ENCODE data around the gene STX19. TPM values are rescaled to one million over a fixed set of nuclear protein-coding genes. Genes with fewer than 3 reads are reported as not detected.
"Not testable (repeated sequence)": the region's sequence is repeated elsewhere in the genome, so short reads cannot be mapped to it uniquely, and the experiment has no call there.

The STX19 gene
- total RNA-seq, 2 experiments from 2014 or later: not detected

DNA sequence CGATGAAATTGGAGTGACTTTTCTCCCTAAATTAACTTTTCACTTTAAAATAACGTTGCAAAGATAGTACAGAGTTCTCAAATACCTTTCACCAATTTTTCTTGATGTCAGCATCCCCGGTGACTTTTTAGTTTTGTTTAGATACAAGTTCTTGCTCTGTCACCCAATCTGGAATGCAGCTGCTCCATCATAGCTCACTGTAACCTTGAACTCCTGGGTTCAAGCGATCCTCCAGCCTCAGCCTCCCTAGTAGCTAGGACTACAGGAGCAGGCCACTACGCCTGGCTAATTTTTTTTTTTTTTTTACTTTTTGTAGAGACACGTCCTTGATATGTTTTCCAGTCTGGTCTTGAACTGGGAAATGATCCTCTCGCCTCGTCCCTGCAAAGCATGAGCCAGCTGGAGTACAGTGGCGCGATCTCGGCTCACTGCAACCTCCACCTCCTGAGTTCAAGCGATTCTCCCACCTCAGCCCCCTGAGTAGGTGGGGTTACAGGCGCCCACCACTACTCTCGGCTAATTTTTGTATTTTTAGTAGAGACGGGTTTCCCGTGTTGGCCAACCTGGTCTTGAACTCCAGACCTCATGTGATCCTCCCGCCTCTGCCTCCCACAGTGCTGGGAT, 35.2 kb upstream of the STX19 start:
- Mint-ChIP-seq H3K27me3 (no peaks in the 10 kb centered on the region), H3K36me3 (peaks cover 40% of the 10 kb centered on the region), H3K9me3 (peaks cover 9% of the 10 kb centered on the region), H3K4me1 (ENCODE audit: low read depth) (peaks cover 51% of the 10 kb centered on the region), H3K27ac (peak overlapping the region; percentile 99), H3K4me3 (peak overlapping the region; percentile 96)
- no peak for DNase-seq
- intact Hi-C loops (cut with micrococcal nuclease): no loop called here
- ChIA-PET CTCF (interaction anchor here (0.7 to 3.1 kb wide), 6 partner anchors 14 to 1859 kb away, joined by 3 to 12 read pairs (median 4); partner anchors contain the start of gene PROS1), POLR2A (interaction anchor here (0.5 to 1.7 kb wide), 2 partner anchors 16 to 52 kb away, joined by 3 to 5 read pairs; no protein-coding TSS in a partner anchor)

DNA sequence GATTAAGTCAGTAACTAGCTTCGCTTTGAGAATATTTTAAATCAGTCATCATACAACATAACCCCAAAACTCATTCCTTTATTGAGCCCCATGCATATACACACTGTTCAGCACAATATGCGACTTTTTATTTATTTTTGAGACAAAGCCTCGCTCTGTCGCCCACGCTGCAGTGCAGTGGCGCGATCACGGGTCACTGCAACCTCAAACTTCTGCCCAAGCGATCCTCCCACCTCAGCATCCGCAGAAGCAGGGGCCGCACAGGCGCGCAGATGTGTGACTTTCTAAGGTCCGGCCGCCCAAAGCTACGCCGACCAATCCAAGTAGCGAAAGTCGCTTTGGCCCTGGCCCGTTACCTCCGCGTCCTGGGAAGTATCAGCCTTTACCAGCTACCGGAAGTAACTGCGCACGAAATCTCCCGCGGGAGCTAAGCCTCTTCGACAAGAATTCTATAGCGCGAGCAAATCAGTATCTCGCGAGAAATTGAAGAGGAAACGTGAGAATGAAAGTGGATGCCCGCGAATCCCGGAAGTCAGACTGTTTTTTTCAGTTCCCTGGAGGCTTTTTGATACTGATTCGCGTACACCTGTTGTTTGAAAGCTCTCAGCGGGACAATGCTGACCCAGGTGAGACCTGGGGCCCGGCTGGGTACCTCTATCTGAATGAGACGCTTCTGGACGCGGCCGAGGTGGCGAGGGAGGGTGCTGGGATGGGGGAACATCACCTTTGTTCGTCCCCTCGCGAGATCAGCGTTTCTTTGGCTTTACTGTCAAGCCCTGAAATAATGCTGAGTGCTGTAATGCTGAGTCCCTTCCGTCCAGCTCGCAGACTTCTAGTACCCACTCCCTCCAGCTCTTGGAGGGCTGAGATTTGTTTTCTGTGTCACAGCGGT, 34.4 kb upstream of the STX19 start, which contains the start of the genes DHFR2 and NSUN3:
DHFR2 (minus strand) TSS at position 404 of the 892 bp plus-strand sequence. CDS start 1,405 bp downstream, outside the sequence.
NSUN3 (plus strand) TSS at position 549 of the 892 bp plus-strand sequence; CDS start at position 615, 66 bp downstream.
- ChIA-PET POLR2A (interaction anchor here (0.5 to 1.7 kb wide), 7 partner anchors 17 to 83 kb away, joined by 3 to 5 read pairs (median 3); partner anchors contain the start of gene ARL13B), CTCF (interaction anchor here (0.7 to 3.1 kb wide), 5 partner anchors 14 to 1860 kb away, joined by 3 to 12 read pairs (median 4); partner anchors contain the start of gene ARL13B)
- Mint-ChIP-seq H3K4me3 (peak within 1 kb of the TSS; percentile 96), H3K9me3 (peaks cover 6% of the 10 kb centered on the region), H3K27ac (peak within 1 kb of the TSS; percentile 99), H3K36me3 (peaks cover 40% of the 10 kb centered on the region), H3K4me1 (ENCODE audit: low read depth) (peaks cover 52% of the 10 kb centered on the region), H3K27me3 (no peaks in the 10 kb centered on the region)
- peak; percentile 89 for DNase-seq
- intact Hi-C loops (cut with micrococcal nuclease): loop anchor here (1.0 kb wide), 2 partner anchors 51 to 82 kb away; partner anchors contain the start of gene ARL13B

DNA sequence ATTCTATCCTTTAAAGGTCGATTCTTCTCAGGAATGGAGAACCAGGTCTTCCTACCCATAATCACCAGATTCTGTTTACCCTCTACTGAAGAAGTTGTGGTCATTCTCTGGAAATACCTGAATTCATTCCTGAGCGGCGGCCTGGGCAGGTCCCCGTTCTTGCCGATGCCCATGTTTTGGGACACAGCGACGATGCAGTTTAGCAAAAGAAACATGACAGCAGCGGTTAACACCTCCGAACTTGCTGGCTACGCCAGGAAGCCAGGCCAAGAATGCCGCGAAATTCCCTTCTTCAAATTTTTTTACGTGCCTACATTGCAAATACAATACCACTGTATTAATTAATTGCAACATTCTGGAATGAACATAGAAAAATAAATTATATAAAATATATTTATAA, 32.9 kb upstream of the STX19 start:
- peaks cover 27% of the 10 kb centered on the region for H3K36me3 Mint-ChIP-seq
- H3K27me3 Mint-ChIP-seq: no peaks in the 10 kb centered on the region
- DNase-seq: no peak
- H3K9me3 Mint-ChIP-seq: no peaks in the 10 kb centered on the region
- H3K4me3 Mint-ChIP-seq: no peak overlapping the region
- peaks cover 38% of the 10 kb centered on the region for H3K4me1 Mint-ChIP-seq (ENCODE audit: low read depth)
- no peak overlapping the region for H3K27ac Mint-ChIP-seq
- intact Hi-C loops (cut with micrococcal nuclease): no loop called here
- ChIA-PET POLR2A (no interaction called here), CTCF (no interaction called here)

DNA sequence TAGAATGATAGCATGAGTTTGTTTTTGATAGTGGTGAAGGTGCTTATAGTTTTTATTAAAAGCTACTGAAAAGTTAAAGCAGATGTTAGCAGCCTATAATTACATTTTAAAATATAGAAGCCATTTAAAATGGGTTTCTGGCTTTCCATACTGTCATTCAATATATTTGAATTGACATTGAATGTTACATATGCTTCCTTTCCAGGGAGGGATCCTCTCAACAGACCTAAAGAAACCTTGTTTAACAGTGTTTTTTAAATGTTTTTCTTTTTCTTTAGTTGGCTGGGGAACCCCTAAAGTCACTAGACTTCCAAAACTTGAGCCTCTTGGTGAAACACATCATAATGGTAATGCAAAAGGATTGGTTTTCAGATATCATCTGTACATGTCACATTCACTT, 22.1 kb upstream of the STX19 start:
- no peak overlapping the region for H3K4me3 Mint-ChIP-seq
- no peaks in the 10 kb centered on the region for H3K27me3 Mint-ChIP-seq
- no peaks in the 10 kb centered on the region for H3K9me3 Mint-ChIP-seq
- H3K27ac Mint-ChIP-seq: no peak overlapping the region
- no peak for DNase-seq
- peaks cover 2% of the 10 kb centered on the region for H3K36me3 Mint-ChIP-seq
- intact Hi-C loops (cut with micrococcal nuclease): no loop called here
- no peaks in the 10 kb centered on the region for H3K4me1 Mint-ChIP-seq (ENCODE audit: low read depth)
- POLR2A ChIA-PET: no interaction called here
- CTCF ChIA-PET: no interaction called here

DNA sequence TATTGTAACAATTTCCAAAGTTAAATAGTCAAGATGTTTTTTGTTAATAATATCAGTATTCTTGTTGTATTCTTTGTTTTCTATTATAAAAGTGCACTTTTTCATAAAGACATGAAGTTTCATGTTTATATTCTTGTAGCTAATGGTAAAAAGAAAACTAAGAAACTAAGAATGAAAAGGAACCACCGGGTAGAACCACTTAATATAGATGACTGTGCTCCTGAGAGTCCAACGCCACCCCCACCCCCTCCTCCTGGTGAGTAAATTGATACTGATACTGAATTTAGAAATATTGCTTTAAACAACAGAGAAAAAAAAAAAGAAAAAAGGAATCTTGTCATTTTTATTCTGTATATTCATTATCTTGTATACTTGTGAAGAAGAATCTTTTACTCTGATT, 20.9 kb upstream of the STX19 start:
- peak; percentile 30 for DNase-seq
- Mint-ChIP-seq H3K4me3 (no peak overlapping the region), H3K4me1 (ENCODE audit: low read depth) (no peaks in the 10 kb centered on the region), H3K36me3 (peaks cover 7% of the 10 kb centered on the region), H3K27me3 (no peaks in the 10 kb centered on the region), H3K9me3 (no peaks in the 10 kb centered on the region), H3K27ac (no peak overlapping the region)
- CTCF ChIA-PET: interaction anchor here (1.0 to 2.0 kb wide), 2 partner anchors 12 to 13 kb away, joined by 5 read pairs; partner anchors contain the start of genes DHFR2 and NSUN3
- POLR2A ChIA-PET: no interaction called here
- intact Hi-C loops (cut with micrococcal nuclease): no loop called here

DNA sequence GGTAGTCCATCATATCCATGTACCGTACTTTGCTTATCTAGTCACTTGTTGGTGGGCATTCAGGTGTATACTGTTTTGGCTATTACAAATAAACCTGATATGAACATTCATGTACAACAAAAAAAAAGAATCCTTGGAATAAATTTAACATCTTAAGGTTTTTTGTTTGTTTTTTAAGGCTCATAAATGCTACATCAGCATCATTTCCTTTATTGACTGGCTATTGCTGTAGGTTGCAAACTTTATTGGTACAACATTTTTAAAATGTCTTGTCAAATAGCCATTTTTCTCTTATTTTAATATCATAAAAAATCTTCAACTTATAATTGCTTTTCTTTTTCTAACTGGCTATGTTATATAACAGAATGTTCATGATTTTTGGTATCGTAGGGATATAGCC, 18.1 kb upstream of the STX19 start:
- no peak for DNase-seq
- POLR2A ChIA-PET: no interaction called here
- Mint-ChIP-seq H3K27ac (no peak overlapping the region), H3K4me1 (ENCODE audit: low read depth) (peaks cover 2% of the 10 kb centered on the region), H3K27me3 (no peaks in the 10 kb centered on the region), H3K9me3 (no peaks in the 10 kb centered on the region), H3K4me3 (no peak overlapping the region), H3K36me3 (peaks cover 15% of the 10 kb centered on the region)
- CTCF ChIA-PET: no interaction called here
- intact Hi-C loops (cut with micrococcal nuclease): no loop called here

DNA sequence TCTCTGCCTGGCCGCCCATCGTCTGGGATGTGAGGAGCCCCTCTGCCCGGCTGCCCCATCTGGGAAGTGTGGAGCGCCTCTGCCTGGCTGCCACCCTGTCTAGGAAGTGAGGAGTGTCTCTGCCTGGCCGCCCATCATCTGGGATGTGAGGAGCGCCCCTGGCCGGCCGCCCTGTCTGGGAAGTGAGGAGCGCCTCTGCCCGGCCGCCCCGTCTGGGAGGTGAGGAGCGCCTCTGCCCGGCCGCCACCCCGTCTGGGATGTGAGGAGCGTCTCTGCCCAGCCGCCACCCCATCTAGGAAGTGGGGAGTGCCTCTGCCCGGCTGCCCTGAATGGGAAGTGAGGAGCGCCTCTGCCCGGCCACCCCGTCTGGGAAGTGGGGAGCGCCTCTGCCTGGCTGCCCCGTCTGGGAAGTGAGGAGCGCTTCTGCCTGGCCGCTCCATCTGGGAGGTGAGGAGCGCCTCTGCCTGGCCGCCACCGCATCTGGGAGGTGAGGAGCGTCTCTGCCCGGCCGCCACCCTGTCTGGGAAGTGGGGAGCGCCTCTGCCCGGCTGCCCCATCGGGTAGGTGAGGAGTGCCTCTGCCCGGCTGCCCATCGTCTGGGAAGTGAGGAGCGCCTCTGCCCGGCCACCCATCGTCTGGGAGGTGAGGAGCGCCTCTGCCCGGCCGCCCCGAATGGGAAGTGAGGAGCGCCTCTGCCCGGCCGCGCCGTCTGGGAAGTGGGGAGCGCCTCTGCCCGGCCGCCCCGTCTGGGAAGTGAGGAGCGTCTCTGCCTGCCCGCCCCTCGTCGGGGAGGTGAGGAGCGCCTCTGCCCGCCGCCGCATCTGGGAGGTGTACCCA, 15.9 kb upstream of the STX19 start:
- H3K4me3 Mint-ChIP-seq; H3K27ac Mint-ChIP-seq; DNase-seq; intact Hi-C loops (cut with micrococcal nuclease); POLR2A ChIA-PET; CTCF ChIA-PET; H3K4me1 Mint-ChIP-seq (ENCODE audit: low read depth); H3K9me3 Mint-ChIP-seq; H3K27me3 Mint-ChIP-seq: not testable (repeated sequence)
- H3K36me3 Mint-ChIP-seq: peaks cover 13% of the 10 kb centered on the region

DNA sequence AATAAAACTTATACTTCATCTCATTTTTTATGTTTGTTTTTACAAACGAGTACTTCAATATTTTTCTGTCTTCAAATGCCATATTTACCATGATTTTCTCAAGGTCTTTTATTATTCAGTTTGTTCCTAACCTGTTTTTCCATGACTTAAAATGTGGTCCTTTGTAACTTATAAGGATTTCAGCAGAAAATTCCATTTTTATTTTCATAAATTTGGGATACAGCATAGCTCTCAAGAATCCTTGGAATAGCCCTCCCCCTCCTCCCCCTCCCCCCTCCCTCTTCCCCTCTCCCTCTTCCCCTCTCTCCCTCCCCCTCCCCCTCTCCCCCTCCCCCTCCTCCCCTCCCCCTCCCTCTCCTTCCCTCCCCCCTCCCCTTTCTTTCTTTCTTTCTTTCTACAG, 14.9 kb upstream of the STX19 start:
- no peak for DNase-seq
- no peaks in the 10 kb centered on the region for H3K9me3 Mint-ChIP-seq
- no peaks in the 10 kb centered on the region for H3K27me3 Mint-ChIP-seq
- H3K4me3 Mint-ChIP-seq: no peak overlapping the region
- H3K4me1 Mint-ChIP-seq (ENCODE audit: low read depth): peaks cover 2% of the 10 kb centered on the region
- no peak overlapping the region for H3K27ac Mint-ChIP-seq
- ChIA-PET POLR2A (no interaction called here), CTCF (no interaction called here)
- H3K36me3 Mint-ChIP-seq: peaks cover 13% of the 10 kb centered on the region
- intact Hi-C loops (cut with micrococcal nuclease): no loop called here

DNA sequence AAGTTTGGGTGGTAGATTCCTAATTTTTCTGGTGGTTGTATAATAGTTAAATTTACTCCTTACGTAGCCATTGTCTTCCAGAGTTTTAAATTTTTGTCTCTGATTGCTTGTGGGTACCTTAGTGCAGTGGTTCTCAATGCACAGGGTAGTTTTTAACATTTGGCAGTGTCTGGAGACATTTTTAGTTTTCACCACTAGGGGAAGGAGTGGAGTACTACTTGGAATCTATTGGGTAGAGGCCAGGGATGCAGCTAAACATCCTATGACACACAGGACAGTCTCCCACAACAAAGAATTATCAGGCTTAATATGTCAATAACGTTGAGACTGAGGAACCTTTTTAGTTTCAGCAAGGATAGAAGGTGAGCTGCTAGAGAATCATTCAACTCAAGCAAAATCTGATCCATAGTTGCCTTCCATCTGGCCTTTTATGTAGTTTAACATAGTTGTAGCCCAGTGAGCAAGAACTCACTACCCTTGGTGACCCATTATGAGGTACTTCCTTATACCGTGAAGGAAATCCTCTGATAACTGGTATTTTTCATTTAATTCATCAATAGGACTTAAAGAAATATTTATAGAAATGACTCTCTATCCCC, 8.6 kb upstream of the STX19 start:
- no peak overlapping the region for H3K4me3 Mint-ChIP-seq
- DNase-seq: no peak
- H3K27me3 Mint-ChIP-seq: no peaks in the 10 kb centered on the region
- no peak overlapping the region for H3K27ac Mint-ChIP-seq
- H3K36me3 Mint-ChIP-seq: peaks cover 5% of the 10 kb centered on the region
- POLR2A ChIA-PET: no interaction called here
- no peaks in the 10 kb centered on the region for H3K4me1 Mint-ChIP-seq (ENCODE audit: low read depth)
- CTCF ChIA-PET: interaction anchor here (0.7 to 1.9 kb wide), 12 partner anchors 10 to 64 kb away, joined by 3 to 6 read pairs (median 4); no protein-coding TSS in a partner anchor
- intact Hi-C loops (cut with micrococcal nuclease): no loop called here
- H3K9me3 Mint-ChIP-seq: no peaks in the 10 kb centered on the region

DNA sequence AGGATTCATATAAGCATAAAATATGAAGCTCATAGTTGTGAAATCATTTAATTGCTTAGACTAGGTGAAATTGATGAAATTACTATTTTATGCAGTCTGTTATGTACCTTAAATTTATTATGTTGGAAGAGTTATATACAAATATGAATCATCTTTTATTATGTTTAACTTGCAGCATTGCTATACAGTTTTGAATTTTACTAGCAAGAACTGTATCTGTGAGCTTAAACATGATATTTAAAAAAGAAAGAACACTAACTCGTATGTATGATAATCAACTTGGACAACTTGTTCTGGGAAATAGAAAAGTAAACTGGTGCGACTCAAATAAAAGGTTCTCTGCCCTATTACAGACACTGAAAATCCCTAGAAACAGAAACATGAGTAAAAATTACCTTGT, 1.8 kb downstream of the STX19 start:
- Mint-ChIP-seq H3K9me3 (no peaks in the 10 kb centered on the region), H3K36me3 (peaks cover 1% of the 10 kb centered on the region), H3K27ac (no peak overlapping the region), H3K27me3 (no peaks in the 10 kb centered on the region), H3K4me3 (no peak overlapping the region), H3K4me1 (ENCODE audit: low read depth) (no peaks in the 10 kb centered on the region)
- ChIA-PET CTCF (no interaction called here), POLR2A (no interaction called here)
- DNase-seq: no peak
- intact Hi-C loops (cut with micrococcal nuclease): no loop called here

DNA sequence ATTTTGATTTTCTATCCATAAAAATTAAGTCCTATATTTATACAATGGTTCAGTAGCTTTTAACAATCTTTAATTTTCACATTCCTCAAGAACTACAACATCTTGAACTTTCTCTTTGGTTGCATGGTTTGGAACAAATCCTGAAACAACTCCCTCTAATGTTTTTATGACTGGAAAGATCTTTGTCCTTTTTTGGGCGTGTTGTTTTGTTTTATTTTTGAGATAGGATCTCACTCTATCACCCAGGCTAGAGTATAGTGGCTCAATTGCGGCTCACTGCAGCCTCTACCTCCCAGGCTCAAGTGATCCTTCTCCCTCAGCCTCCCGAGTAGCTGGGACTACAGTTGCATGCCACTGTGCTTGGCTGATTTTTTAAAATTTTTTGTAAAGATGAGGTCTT, 4.0 kb downstream of the STX19 start:
- H3K27ac Mint-ChIP-seq: no peak overlapping the region
- H3K9me3 Mint-ChIP-seq: no peaks in the 10 kb centered on the region
- no peaks in the 10 kb centered on the region for H3K4me1 Mint-ChIP-seq (ENCODE audit: low read depth)
- peaks cover 1% of the 10 kb centered on the region for H3K36me3 Mint-ChIP-seq
- no peak for DNase-seq
- intact Hi-C loops (cut with micrococcal nuclease): no loop called here
- H3K27me3 Mint-ChIP-seq: no peaks in the 10 kb centered on the region
- CTCF ChIA-PET: interaction anchor here (0.9 kb wide), 1 partner anchor 14 kb away, joined by 3 read pairs; no protein-coding TSS in a partner anchor
- POLR2A ChIA-PET: no interaction called here
- H3K4me3 Mint-ChIP-seq: no peak overlapping the region

Measured in activated CD4-positive, alpha-beta memory T cell treated with anti-CD3 and anti-CD28 coated beads for 36 hours (primary cell).